Adrenal gland (tissue), 12 donors: ENCODE data around the gene SMG5. TPM values are rescaled to one million over a fixed set of nuclear protein-coding genes. Genes with fewer than 3 reads are reported as not detected.
A peak's percentile ranks its signal among the peaks of the same experiment; 100 is the strongest.
"Not testable (repeated sequence)": the region's sequence is repeated elsewhere in the genome, so short reads cannot be mapped to it uniquely, and the experiment has no call there.

Experiments
- DNase-seq, 7 donors: peaks; one replicate each; pipeline ENCODE4 v3.0.0-alpha.2; 2019 to 2020
- H3K27ac ChIP-seq, 5 donors: fragments of 200-600 bp; sonication (generic) in 4 of 5; 1 replicate in 3 of 5; 2 replicates in 2 of 5; pipeline versions ENCODE4 v1.5.1 to v1.8.0; 2016 to 2020; ENCODE audit warnings: mild to moderate bottlenecking in 1 of 5
- H3K27me3 ChIP-seq: fragments of 200-600 bp; 2 replicates; pipeline ENCODE4 v1.8.0; 2021
- H3K36me3 ChIP-seq, 2 donors: fragments of 200-600 bp; replicated peaks in 1 of 2; 1 replicate in 1 of 2; 2 replicates in 1 of 2; pipeline versions ENCODE4 v1.5.1 to v1.8.0; 2018 to 2022
- H3K4me1 ChIP-seq, 2 donors: fragments of 200-600 bp; replicated peaks in 1 of 2; 1 replicate in 1 of 2; 2 replicates in 1 of 2; pipeline versions ENCODE4 v1.5.1 to v1.8.0; 2018 to 2021
- H3K4me3 ChIP-seq, 4 donors: fragments of 200-600 bp; sonication (generic) in 3 of 4; one replicate each; pipeline ENCODE4 v1.5.1; 2016 to 2018
- H3K9me3 ChIP-seq, 3 donors: fragments of 200-600 bp; sonication (generic) in 1 of 3; replicated peaks in 1 of 3; 1 replicate in 2 of 3; 2 replicates in 1 of 3; pipeline versions ENCODE4 v1.5.1 to v1.8.0; 2016 to 2021
- POLR2A ChIP-seq, 2 donors: fragments of 450-650 bp; IDR thresholded peaks; one replicate each; pipeline ENCODE4 v1.6.1; 2017; ENCODE audit warnings: antibody characterized with exemption in 2 of 2, mild to moderate bottlenecking in 2 of 2, moderate library complexity in 1 of 2
- WGBS, 4 donors: extraction: QIAGEN DNeasy Blood & Tissue Kit in 2 of 4; methylation state at CpG; one replicate each; pipeline versions ENCODE4 v1.1.5 to v1.1.7; 2013 to 2017; 5-methylcytosine and 5-hydroxymethylcytosine counted together
- intact Hi-C, 2 donors: fragments of 100-400 bp; cut with DNase I; formaldehyde crosslinking; loops; one replicate each; pipeline versions ENCODE4 v1.14.1 to v1.15.0; 2022 to 2023
- polyA plus RNA-seq, 3 donors: library from polyadenylated mRNA; stranded (reverse); fragments of 200-250 nt in 2 of 3; fragments of 350-450 nt in 1 of 3; fragmentation: Illumina TruSeq in 1 of 3; extraction: RNeasy Lipid Tissue Mini Kit (QIAGEN cat#74804) in 1 of 3; gene quantifications; one replicate each; pipeline ENCODE4 v1.2.3, GENCODE V29; 2013 to 2014
- total RNA-seq, 9 donors: library from RNA; depleted of rRNA in 4 of 9; stranded (reverse); fragments of >200 nt in 4 of 9; fragments of 120-200 nt in 1 of 9; fragmentation: NEBNext Ultra II Directional in 1 of 9; extraction: Animal tissue kit (Norgen Biotek cat#: 25700) in 1 of 9; gene quantifications; one replicate each; pipeline versions ENCODE4 v1.1.0 to v1.2.4, GENCODE V29; 2013 to 2023
- TF ChIP-seq, protein P1 (sequence below), 6 experiments: fragments of 450-650 bp in 4 of 6; fragments of 200-600 bp in 2 of 6; sonication (generic) in 1 of 6; IDR thresholded peaks; 1 replicate in 5 of 6; 2 replicates in 1 of 6; pipeline versions ENCODE4 v1.5.1 to v1.8.0; 2016 to 2021; ENCODE audit warnings: antibody characterized with exemption in 6 of 6, mild to moderate bottlenecking in 2 of 6, moderate library complexity in 1 of 6
- donor health status: healthy with polysubstance abuse.
- donor health status: Bipolar disorder and iron deficiency.
- donor health status: DM: yes; HTN: yes; CAD: no.
- donor health status: DM: no; HTN: no; CAD: no.
- donor health status: DM: no; HTN: no; CAD: no.
- donor health status: DM: yes; HTN: yes; CAD: no.

The SMG5 gene
- total and polyA plus RNA-seq, 12 donors: 25.5 to 110 (median 83.5) TPM

- H3K4me1 ChIP-seq: peaks cover 28 to 31% of the 10 kb centered on the region in 2 donors
- intact Hi-C loops: no loop called here
- TF ChIP-seq, protein P1, sequence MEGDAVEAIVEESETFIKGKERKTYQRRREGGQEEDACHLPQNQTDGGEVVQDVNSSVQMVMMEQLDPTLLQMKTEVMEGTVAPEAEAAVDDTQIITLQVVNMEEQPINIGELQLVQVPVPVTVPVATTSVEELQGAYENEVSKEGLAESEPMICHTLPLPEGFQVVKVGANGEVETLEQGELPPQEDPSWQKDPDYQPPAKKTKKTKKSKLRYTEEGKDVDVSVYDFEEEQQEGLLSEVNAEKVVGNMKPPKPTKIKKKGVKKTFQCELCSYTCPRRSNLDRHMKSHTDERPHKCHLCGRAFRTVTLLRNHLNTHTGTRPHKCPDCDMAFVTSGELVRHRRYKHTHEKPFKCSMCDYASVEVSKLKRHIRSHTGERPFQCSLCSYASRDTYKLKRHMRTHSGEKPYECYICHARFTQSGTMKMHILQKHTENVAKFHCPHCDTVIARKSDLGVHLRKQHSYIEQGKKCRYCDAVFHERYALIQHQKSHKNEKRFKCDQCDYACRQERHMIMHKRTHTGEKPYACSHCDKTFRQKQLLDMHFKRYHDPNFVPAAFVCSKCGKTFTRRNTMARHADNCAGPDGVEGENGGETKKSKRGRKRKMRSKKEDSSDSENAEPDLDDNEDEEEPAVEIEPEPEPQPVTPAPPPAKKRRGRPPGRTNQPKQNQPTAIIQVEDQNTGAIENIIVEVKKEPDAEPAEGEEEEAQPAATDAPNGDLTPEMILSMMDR (IDR thresholded peaks at IDR 0.05): no peak
- TF ChIP-seq POLR2A (IDR thresholded peaks at IDR 0.05): no peak
- H3K36me3 ChIP-seq: peaks cover 0 to 27% of the 10 kb centered on the region in 2 donors
- WGBS, 4 donors: 14 to 19% (median 17%) methylated on average over 2 of the region's 2 CpGs
- peak overlapping the region; percentile 50 to 77 (median 65) for H3K27ac ChIP-seq
- no peaks in the 10 kb centered on the region for H3K9me3 ChIP-seq
- H3K27me3 ChIP-seq: no peaks in the 10 kb centered on the region
- peak in 4 of 7 donors; percentile 56 to 77 (median 70) for DNase-seq
- no peak overlapping the region for H3K4me3 ChIP-seq
Measured at GRCh38 chr1:156217871-156218270, 64.8 kb downstream of the SMG5 start.

- H3K9me3 ChIP-seq, DNase-seq, intact Hi-C loops, H3K27me3 ChIP-seq, H3K4me3 ChIP-seq, H3K27ac ChIP-seq: not testable (repeated sequence)
- Histone ChIP-seq H3K4me1 (peaks cover 28 to 31% of the 10 kb centered on the region in 2 donors), H3K36me3 (peaks cover 0 to 14% of the 10 kb centered on the region in 2 donors)
- 90 to 98% (median 94%) methylated on average over 27 to 55 of the region's 55 CpGs for WGBS, 4 donors
Measured at GRCh38 chr1:156216361-156217086, 66.1 kb downstream of the SMG5 start.

DNA sequence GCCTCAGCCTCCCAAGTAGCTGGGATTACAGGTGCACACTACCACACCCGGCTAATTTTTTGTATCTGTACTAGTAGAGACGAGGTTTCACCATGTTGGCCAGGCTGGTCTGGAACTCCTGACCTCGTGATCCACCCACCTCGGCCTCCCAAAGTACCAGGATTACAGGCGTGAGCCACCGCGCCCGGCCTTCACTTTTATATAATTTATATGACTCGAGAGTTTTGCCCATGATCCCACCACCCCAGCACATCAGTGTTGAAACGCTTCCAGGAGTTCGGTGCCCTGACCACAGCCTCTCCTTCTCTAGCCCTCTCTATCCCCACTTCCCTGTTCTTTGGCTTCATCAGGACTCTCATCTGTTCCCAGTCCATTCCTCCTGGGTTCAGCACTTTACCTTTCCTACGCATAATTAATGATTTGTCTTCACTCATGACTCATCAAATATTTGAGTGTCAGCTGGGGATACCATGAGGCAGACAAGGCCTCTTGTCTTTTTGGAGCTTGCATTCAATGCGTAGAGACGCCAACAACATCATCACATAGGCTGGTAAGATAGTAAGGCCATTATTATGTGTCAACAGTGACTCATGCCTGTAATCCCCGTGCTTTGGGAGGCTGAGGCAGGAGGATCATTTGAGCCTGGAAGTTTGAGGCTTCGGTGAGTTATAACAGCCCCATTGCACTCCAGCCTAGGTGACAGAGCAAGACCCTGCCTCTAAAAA lies 68.4 kb downstream of the SMG5 start:
- Histone ChIP-seq H3K36me3 (peaks cover 0 to 17% of the 10 kb centered on the region in 2 donors), H3K4me3 (peak overlapping the region in 1 of 4 donors; percentile 67), H3K9me3 (no peaks in the 10 kb centered on the region), H3K27ac (peak overlapping the region in 2 of 5 donors; percentile 5 to 97), H3K27me3 (no peaks in the 10 kb centered on the region), H3K4me1 (peaks cover 28 to 31% of the 10 kb centered on the region in 2 donors)
- intact Hi-C loops: no loop called here
- DNase-seq: peak in 1 of 7 donors; percentile 62
- WGBS, 4 donors: 75 to 82% (median 77%) methylated on average over 16 of the region's 16 CpGs
- TF ChIP-seq, protein P1 (IDR thresholded peaks at IDR 0.05): no peak
- TF ChIP-seq POLR2A (IDR thresholded peaks at IDR 0.05): no peak

- Histone ChIP-seq H3K27me3 (no peaks in the 10 kb centered on the region), H3K36me3 (peaks cover 0 to 17% of the 10 kb centered on the region in 2 donors), H3K9me3 (no peaks in the 10 kb centered on the region), H3K4me1 (peaks cover 27% of the 10 kb centered on the region in 2 donors), H3K4me3 (peak overlapping the region in 3 of 4 donors; percentile 40 to 82 (median 67)), H3K27ac (peak overlapping the region; percentile 88 to 97 (median 93))
- WGBS, 4 donors: 11 to 19% (median 16%) methylated on average over 10 to 11 of the region's 11 CpGs
- intact Hi-C loops: no loop called here
- DNase-seq: no peak
- TF ChIP-seq, protein P1 (IDR thresholded peaks at IDR 0.05): no peak
Measured at GRCh38 chr1:156213644-156213966, 69.0 kb downstream of the SMG5 start.
